ENCODE data around the gene ZBTB18.

ZBTB18 gene

DNA sequence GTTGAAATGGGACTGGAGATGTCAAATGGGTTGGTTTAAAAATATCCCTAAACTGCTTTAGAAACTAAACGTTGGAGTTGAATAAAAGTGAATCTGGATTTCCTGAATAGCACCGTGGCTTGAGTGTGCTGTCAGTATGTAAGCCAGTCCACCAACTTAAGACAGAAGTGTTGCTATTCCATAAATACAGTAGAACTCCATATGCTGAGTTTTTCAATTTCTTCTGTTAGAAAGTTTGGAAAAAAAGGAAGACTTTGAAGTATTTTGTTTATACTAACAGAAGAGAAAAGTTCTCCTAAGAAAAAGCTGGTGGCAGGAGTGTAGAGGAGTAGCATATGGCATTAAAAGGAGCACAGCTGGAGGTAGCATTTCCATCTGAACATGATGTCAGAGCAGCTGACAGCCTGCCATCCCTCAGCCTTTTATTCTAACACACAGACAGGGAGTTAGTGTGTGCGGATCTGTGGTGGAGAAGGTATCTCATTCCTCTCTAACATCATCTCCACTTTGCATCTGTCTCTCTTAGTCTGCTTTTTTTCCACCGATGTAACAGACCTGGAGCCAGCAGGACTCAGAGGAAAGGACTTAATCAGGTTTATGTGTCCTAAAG lies at the start of gene ZBTB18:
Gene ZBTB18 (plus strand): TSS at position 449 of the 610 bp plus-strand sequence. CDS start 149 bp downstream, at position 598.
- CTCF ChIA-PET, result interaction anchor here (5.1 kb wide), 1 partner anchor 14 kb away, joined by 24 read pairs; no protein-coding TSS in a partner anchor
- POLR2A ChIA-PET, result interaction anchor here (0.7 kb wide), 1 partner anchor 12 kb away, joined by 3 read pairs; no protein-coding TSS in a partner anchor
- TF ChIP-seq, protein P1, sequence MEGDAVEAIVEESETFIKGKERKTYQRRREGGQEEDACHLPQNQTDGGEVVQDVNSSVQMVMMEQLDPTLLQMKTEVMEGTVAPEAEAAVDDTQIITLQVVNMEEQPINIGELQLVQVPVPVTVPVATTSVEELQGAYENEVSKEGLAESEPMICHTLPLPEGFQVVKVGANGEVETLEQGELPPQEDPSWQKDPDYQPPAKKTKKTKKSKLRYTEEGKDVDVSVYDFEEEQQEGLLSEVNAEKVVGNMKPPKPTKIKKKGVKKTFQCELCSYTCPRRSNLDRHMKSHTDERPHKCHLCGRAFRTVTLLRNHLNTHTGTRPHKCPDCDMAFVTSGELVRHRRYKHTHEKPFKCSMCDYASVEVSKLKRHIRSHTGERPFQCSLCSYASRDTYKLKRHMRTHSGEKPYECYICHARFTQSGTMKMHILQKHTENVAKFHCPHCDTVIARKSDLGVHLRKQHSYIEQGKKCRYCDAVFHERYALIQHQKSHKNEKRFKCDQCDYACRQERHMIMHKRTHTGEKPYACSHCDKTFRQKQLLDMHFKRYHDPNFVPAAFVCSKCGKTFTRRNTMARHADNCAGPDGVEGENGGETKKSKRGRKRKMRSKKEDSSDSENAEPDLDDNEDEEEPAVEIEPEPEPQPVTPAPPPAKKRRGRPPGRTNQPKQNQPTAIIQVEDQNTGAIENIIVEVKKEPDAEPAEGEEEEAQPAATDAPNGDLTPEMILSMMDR (IDR thresholded peaks at IDR 0.05; ENCODE audit: control extremely low read depth, extremely low read depth, low read depth, missing control alignments), result no peak
- no peak for DNase-seq (ENCODE audit: extremely low spot score)

GRCh38 chr1:244002721-244003120 lies 48.4 kb upstream of the ZBTB18 start:
- POLR2A ChIA-PET, result no interaction called here
- TF ChIP-seq, protein P1 (IDR thresholded peaks at IDR 0.05; ENCODE audit: control extremely low read depth, extremely low read depth, low read depth, missing control alignments), result no peak
- DNase-seq (ENCODE audit: extremely low spot score), result no peak
- CTCF ChIA-PET, result no interaction called here

GRCh38 chr1:244005455-244005854 lies 45.6 kb upstream of the ZBTB18 start:
- ChIA-PET CTCF (interaction anchor here (0.6 to 1.2 kb wide), 2 partner anchors 9 to 35 kb away, joined by 3 to 5 read pairs; no protein-coding TSS in a partner anchor), POLR2A (no interaction called here)
- TF ChIP-seq, protein P1 (IDR thresholded peaks at IDR 0.05; ENCODE audit: control extremely low read depth, extremely low read depth, low read depth, missing control alignments), result no peak
- DNase-seq (ENCODE audit: extremely low spot score), result no peak

- ChIA-PET POLR2A (no interaction called here), CTCF (no interaction called here)
- TF ChIP-seq, protein P1 (IDR thresholded peaks at IDR 0.05; ENCODE audit: control extremely low read depth, extremely low read depth, low read depth, missing control alignments), result no peak
- no peak for DNase-seq (ENCODE audit: extremely low spot score)
Measured at GRCh38 chr1:244006381-244006901, 44.6 kb upstream of the ZBTB18 start.

- POLR2A ChIA-PET, result no interaction called here
- DNase-seq (ENCODE audit: extremely low spot score), result no peak
- CTCF ChIA-PET, result no interaction called here
- TF ChIP-seq, protein P1 (IDR thresholded peaks at IDR 0.05; ENCODE audit: control extremely low read depth, extremely low read depth, low read depth, missing control alignments), result no peak
Measured at GRCh38 chr1:244006961-244007360, 44.1 kb upstream of the ZBTB18 start.

GRCh38 chr1:244010191-244010590 lies 40.9 kb upstream of the ZBTB18 start:
- TF ChIP-seq, protein P1 (IDR thresholded peaks at IDR 0.05; ENCODE audit: control extremely low read depth, extremely low read depth, low read depth, missing control alignments), result no peak
- CTCF ChIA-PET, result no interaction called here
- POLR2A ChIA-PET, result no interaction called here
- no peak for DNase-seq (ENCODE audit: extremely low spot score)

All from GM10248 (cell line).